ENCODE measurements around the gene RARS1.
A peak's percentile ranks its signal among the peaks of the same experiment; 100 is the strongest.
"Not testable (repeated sequence)": the region's sequence is repeated elsewhere in the genome, so short reads cannot be mapped to it uniquely, and the experiment has no call there.

RARS1 gene

DNA sequence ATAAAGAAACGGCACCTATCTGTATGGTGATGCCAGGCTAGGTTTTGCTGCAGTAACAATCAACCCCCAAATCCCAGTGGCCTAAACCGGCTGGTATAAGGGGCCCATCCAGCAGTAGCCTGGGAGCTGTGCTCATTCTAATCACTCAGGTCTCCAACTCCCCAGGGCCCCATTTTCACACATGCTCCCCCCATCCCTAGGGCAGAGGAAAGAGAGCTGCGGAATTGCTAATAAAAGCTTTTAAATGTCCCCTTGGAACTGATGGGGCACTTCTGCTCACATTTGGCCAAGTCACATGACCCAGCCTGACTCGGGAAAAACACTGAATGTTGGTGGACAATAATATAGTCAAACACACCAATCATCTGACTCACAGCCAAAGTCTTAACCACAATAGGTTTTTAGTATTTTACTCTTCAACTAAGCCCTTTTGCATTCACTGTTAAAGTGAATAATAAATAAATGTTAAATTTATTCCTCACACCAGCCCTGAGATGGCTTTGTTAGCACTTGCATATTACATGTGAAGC lies 44.4 kb downstream of the RARS1 start:
- Histone ChIP-seq H3K9me3 (ENCODE audit: control insufficient read depth, low read length) (peaks cover 5% of the 10 kb centered on the region), H3K4me1 (ENCODE audit: control insufficient read depth, insufficient read depth, low read length) (peaks cover 3% of the 10 kb centered on the region), H3K27me3 (replicated peaks; ENCODE audit: control insufficient read depth, insufficient read depth, low read length) (peaks cover 28% of the 10 kb centered on the region), H3K9ac (ENCODE audit: low read length) (no peak overlapping the region), H3K36me3 (ENCODE audit: control insufficient read depth, insufficient read depth, low read length, severe bottlenecking) (no peaks in the 10 kb centered on the region), H3K4me3 (ENCODE audit: low read length) (no peak overlapping the region)
- DNase-seq (ENCODE audit: low read depth): no peak

DNA sequence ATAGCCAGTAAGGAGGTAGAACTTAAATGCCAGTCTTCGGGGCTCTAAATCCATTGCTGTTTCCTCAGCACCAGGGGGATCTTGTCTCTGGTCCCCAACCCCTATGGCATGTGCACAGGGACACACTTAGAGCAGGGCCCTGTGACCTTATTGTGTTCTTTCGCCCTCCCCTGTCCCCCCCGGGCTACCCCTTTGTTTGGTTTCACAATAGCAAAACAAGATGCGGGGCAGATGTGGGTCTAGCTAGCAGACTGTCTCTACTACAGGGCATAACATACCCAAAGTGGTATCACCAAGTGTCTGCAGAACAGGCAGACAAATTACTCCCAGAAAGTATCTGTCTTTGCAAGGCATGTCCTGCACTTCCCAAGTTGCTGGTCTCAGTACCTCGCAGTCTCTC lies 44.9 kb downstream of the RARS1 start:
- peaks cover 28% of the 10 kb centered on the region for H3K27me3 ChIP-seq (replicated peaks; ENCODE audit: control insufficient read depth, insufficient read depth, low read length)
- H3K4me1 ChIP-seq (ENCODE audit: control insufficient read depth, insufficient read depth, low read length): peaks cover 3% of the 10 kb centered on the region
- peaks cover 5% of the 10 kb centered on the region for H3K9me3 ChIP-seq (ENCODE audit: control insufficient read depth, low read length)
- H3K4me3 ChIP-seq (ENCODE audit: low read length): no peak overlapping the region
- DNase-seq (ENCODE audit: low read depth): no peak
- no peak overlapping the region for H3K9ac ChIP-seq (ENCODE audit: low read length)
- H3K36me3 ChIP-seq (ENCODE audit: control insufficient read depth, insufficient read depth, low read length, severe bottlenecking): no peaks in the 10 kb centered on the region

DNA sequence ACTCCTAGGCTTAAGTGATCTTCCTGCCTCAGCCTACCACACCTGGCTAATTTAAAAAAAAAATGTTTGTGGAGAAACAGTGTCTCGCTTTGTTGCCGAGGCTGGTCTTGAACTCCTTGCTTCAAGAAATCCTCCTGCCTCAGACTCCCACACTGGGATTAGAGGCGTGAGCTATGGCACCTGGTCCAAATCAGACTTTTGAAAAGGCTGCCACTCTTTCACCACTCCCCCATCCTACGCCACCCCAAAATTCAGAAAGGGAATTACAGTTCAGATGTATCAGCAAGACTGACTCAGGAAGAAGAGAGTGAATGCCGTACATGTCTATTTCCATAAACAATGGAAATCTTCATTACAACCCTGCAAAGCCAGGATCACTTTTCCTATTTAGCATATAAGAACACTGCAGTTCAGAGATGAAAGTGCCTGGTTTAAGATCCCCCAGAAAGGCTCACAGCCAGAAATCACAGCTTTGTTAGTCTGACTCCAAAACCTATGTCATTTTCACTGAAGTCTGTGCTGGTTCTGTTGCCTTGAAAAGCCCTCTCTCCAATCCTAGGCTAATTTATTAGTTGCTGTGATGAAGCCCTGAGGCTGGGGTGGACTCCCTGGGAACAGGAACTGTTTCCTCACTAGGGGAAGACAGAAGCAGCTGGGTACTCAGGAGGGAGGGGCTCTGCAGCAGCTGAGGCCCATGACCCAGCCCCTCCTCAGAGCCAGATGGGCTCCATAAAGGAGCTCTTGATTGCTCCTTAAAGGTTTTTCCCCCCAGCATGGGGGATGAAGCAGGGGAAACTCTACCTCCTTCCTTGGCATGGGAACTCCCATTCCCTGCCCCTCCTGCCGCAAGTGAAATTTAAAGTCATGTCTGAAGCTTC lies 46.0 kb downstream of the RARS1 start:
- no peak overlapping the region for H3K9ac ChIP-seq (ENCODE audit: low read length)
- peaks cover 3% of the 10 kb centered on the region for H3K4me1 ChIP-seq (ENCODE audit: control insufficient read depth, insufficient read depth, low read length)
- H3K9me3 ChIP-seq (ENCODE audit: control insufficient read depth, low read length): peaks cover 5% of the 10 kb centered on the region
- no peak overlapping the region for H3K4me3 ChIP-seq (ENCODE audit: low read length)
- no peak for DNase-seq (ENCODE audit: low read depth)
- H3K36me3 ChIP-seq (ENCODE audit: control insufficient read depth, insufficient read depth, low read length, severe bottlenecking): no peaks in the 10 kb centered on the region
- H3K27me3 ChIP-seq (replicated peaks; ENCODE audit: control insufficient read depth, insufficient read depth, low read length): peaks cover 28% of the 10 kb centered on the region

DNA sequence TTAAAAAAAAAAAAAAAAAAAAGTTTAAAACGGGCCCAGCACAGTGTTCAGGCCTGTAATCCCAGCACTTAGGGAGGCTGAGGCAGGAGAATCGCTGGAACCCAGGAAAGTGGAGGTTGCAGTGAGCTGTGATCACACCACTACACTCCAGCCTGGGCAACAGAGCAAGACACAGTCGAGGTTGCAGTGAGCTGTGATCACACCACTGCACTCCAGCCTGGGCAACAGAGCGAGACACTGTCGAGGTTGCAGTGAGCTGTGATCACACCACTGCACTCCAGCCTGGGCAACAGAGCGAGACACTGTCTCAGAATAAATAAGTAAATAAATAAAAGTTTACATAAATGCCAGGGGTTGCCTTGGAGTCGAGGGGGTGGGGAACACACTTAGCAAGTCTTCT lies 48.1 kb downstream of the RARS1 start:
- not testable (repeated sequence) for DNase-seq (ENCODE audit: low read depth); H3K9me3 ChIP-seq (ENCODE audit: control insufficient read depth, low read length)

GRCh38 chr5:168537176-168537575 lies 50.9 kb downstream of the RARS1 start:
- H3K4me3 ChIP-seq (ENCODE audit: low read length): no peak overlapping the region
- peaks cover 9% of the 10 kb centered on the region for H3K27me3 ChIP-seq (replicated peaks; ENCODE audit: control insufficient read depth, insufficient read depth, low read length)
- no peaks in the 10 kb centered on the region for H3K4me1 ChIP-seq (ENCODE audit: control insufficient read depth, insufficient read depth, low read length)
- no peaks in the 10 kb centered on the region for H3K9me3 ChIP-seq (ENCODE audit: control insufficient read depth, low read length)
- no peak for DNase-seq (ENCODE audit: low read depth)
- H3K36me3 ChIP-seq (ENCODE audit: control insufficient read depth, insufficient read depth, low read length, severe bottlenecking): no peaks in the 10 kb centered on the region
- H3K9ac ChIP-seq (ENCODE audit: low read length): no peak overlapping the region

More for the DNA sequence above, 48.1 kb downstream of the RARS1 start:
- H3K27me3 ChIP-seq (replicated peaks; ENCODE audit: control insufficient read depth, insufficient read depth, low read length): peaks cover 23% of the 10 kb centered on the region
- not testable (repeated sequence) for H3K9ac ChIP-seq (ENCODE audit: low read length); H3K36me3 ChIP-seq (ENCODE audit: control insufficient read depth, insufficient read depth, low read length, severe bottlenecking); H3K4me3 ChIP-seq (ENCODE audit: low read length); H3K4me1 ChIP-seq (ENCODE audit: control insufficient read depth, insufficient read depth, low read length)

DNA sequence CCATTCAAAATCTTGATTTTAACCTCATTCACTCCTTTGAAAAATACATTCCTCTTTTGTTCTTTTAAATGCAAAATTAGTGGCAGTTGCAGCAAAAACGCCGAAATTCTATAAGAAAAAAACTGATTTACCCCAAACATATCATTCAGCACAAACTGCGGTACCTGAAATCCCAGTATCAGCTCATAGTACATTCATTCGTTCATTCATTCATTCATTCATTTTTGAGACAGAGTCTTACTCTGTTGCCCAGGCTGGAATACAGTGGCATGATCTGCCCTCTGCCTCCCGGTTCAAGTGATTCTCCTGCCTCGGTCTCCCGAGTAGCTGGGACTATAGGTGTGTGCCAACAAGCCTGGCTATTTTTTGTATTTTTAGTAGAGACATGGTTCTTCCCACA lies 63.3 kb downstream of the RARS1 start:
- H3K27me3 ChIP-seq (replicated peaks; ENCODE audit: control insufficient read depth, insufficient read depth, low read length): no peaks in the 10 kb centered on the region
- H3K36me3 ChIP-seq (ENCODE audit: control insufficient read depth, insufficient read depth, low read length, severe bottlenecking): peaks cover 58% of the 10 kb centered on the region
- H3K9ac ChIP-seq (ENCODE audit: low read length): no peak overlapping the region
- peaks cover 11% of the 10 kb centered on the region for H3K4me1 ChIP-seq (ENCODE audit: control insufficient read depth, insufficient read depth, low read length)
- no peaks in the 10 kb centered on the region for H3K9me3 ChIP-seq (ENCODE audit: control insufficient read depth, low read length)
- H3K4me3 ChIP-seq (ENCODE audit: low read length): no peak overlapping the region
- DNase-seq (ENCODE audit: low read depth): no peak

GRCh38 chr5:168550656-168551055 lies 64.4 kb downstream of the RARS1 start:
- Histone ChIP-seq H3K36me3 (ENCODE audit: control insufficient read depth, insufficient read depth, low read length, severe bottlenecking) (peaks cover 61% of the 10 kb centered on the region), H3K4me3 (ENCODE audit: low read length) (no peak overlapping the region), H3K4me1 (ENCODE audit: control insufficient read depth, insufficient read depth, low read length) (peaks cover 11% of the 10 kb centered on the region), H3K27me3 (replicated peaks; ENCODE audit: control insufficient read depth, insufficient read depth, low read length) (no peaks in the 10 kb centered on the region), H3K9me3 (ENCODE audit: control insufficient read depth, low read length) (no peaks in the 10 kb centered on the region), H3K9ac (ENCODE audit: low read length) (no peak overlapping the region)
- DNase-seq (ENCODE audit: low read depth): no peak

DNA sequence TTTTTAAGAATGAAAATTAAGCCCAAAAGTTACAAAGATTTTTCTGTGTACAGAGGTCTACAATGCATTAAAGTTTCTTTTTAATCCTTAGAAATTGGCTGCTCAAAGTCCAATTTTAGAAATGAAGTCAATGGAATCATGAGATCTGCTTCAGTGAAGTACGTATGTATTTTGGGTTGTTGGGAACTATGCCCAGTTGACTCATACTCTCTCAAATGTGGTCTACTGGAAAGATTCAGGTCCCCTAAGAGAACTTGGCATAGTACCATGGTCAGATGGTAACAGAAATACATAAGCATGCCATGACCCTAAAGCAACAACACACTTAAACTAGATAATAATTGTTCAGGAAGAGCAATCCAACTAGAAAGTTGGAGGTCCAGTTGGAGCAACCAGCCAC lies 65.9 kb downstream of the RARS1 start:
- Histone ChIP-seq H3K9me3 (ENCODE audit: control insufficient read depth, low read length) (no peaks in the 10 kb centered on the region), H3K4me3 (ENCODE audit: low read length) (no peak overlapping the region), H3K36me3 (ENCODE audit: control insufficient read depth, insufficient read depth, low read length, severe bottlenecking) (peaks cover 68% of the 10 kb centered on the region), H3K4me1 (ENCODE audit: control insufficient read depth, insufficient read depth, low read length) (peaks cover 11% of the 10 kb centered on the region), H3K27me3 (replicated peaks; ENCODE audit: control insufficient read depth, insufficient read depth, low read length) (no peaks in the 10 kb centered on the region), H3K9ac (ENCODE audit: low read length) (no peak overlapping the region)
- DNase-seq (ENCODE audit: low read depth): peak; percentile 80

DNA sequence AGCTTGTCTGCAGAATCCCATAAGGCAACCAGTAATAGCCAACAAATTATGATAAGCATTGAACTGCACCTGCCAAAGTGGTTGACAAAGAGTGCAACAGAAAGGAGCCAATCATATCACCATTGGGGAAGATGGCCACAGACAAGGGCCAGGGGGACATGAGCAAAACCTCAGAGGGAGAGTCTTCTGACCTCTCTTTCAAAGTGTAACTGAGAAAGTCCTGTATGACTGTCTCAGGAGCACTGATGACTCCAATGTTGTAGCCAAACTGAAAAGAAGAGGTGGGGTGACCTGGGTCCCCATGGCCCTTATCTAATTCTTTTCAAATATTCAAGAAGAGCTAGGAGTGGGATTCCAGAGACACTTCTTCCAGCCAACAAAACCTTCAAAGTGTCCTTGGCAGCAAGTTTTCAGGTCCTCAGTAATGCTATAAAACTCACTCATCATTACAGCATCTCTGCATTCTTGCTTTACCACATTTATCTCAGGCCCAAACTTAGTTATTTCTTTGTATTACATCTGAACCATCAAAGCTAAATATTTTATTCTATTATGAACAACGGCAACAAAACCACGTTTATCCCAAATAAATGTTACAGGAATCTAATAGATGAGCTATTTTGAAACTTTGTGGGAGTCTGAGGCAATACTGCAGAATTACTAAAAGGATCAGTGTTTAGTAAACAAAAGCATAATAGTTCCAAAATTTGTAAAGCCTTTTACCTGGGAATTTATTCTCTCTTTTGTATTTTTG lies 67.3 kb downstream of the RARS1 start:
- no peaks in the 10 kb centered on the region for H3K27me3 ChIP-seq (replicated peaks; ENCODE audit: control insufficient read depth, insufficient read depth, low read length)
- H3K4me1 ChIP-seq (ENCODE audit: control insufficient read depth, insufficient read depth, low read length): peaks cover 11% of the 10 kb centered on the region
- no peak overlapping the region for H3K4me3 ChIP-seq (ENCODE audit: low read length)
- H3K36me3 ChIP-seq (ENCODE audit: control insufficient read depth, insufficient read depth, low read length, severe bottlenecking): peaks cover 70% of the 10 kb centered on the region
- no peaks in the 10 kb centered on the region for H3K9me3 ChIP-seq (ENCODE audit: control insufficient read depth, low read length)
- no peak for DNase-seq (ENCODE audit: low read depth)
- no peak overlapping the region for H3K9ac ChIP-seq (ENCODE audit: low read length)

GRCh38 chr5:168557389-168557788 lies 71.1 kb downstream of the RARS1 start:
- peaks cover 13% of the 10 kb centered on the region for H3K4me1 ChIP-seq (ENCODE audit: control insufficient read depth, insufficient read depth, low read length)
- DNase-seq (ENCODE audit: low read depth): no peak
- no peak overlapping the region for H3K4me3 ChIP-seq (ENCODE audit: low read length)
- no peaks in the 10 kb centered on the region for H3K9me3 ChIP-seq (ENCODE audit: control insufficient read depth, low read length)
- no peak overlapping the region for H3K9ac ChIP-seq (ENCODE audit: low read length)
- H3K27me3 ChIP-seq (replicated peaks; ENCODE audit: control insufficient read depth, insufficient read depth, low read length): no peaks in the 10 kb centered on the region
- H3K36me3 ChIP-seq (ENCODE audit: control insufficient read depth, insufficient read depth, low read length, severe bottlenecking): peaks cover 82% of the 10 kb centered on the region

GRCh38 chr5:168562279-168562678 lies 76.0 kb downstream of the RARS1 start:
- Histone ChIP-seq H3K4me3 (ENCODE audit: low read length) (no peak overlapping the region), H3K36me3 (ENCODE audit: control insufficient read depth, insufficient read depth, low read length, severe bottlenecking) (peaks cover 95% of the 10 kb centered on the region), H3K9ac (ENCODE audit: low read length) (no peak overlapping the region), H3K4me1 (ENCODE audit: control insufficient read depth, insufficient read depth, low read length) (peaks cover 10% of the 10 kb centered on the region), H3K27me3 (replicated peaks; ENCODE audit: control insufficient read depth, insufficient read depth, low read length) (no peaks in the 10 kb centered on the region), H3K9me3 (ENCODE audit: control insufficient read depth, low read length) (no peaks in the 10 kb centered on the region)
- no peak for DNase-seq (ENCODE audit: low read depth)

All from adipocyte (in vitro differentiated cells).